Breast epithelium (tissue), 4 donors: ENCODE results near the gene MTERF4. TPM values are rescaled to one million over a fixed set of nuclear protein-coding genes. Genes with fewer than 3 reads are reported as not detected.

Source experiments
- DNase-seq, 2 donors: peaks; one replicate each; pipeline ENCODE4 v3.0.0-alpha.2; 2019; ENCODE audit warnings: low spot score in 2 of 2
- H3K27ac ChIP-seq, 2 donors: fragments of 200-600 bp; sonication (generic) in 1 of 2; one replicate each; pipeline ENCODE4 v1.5.1; 2016 to 2019; ENCODE audit warnings: mild to moderate bottlenecking in 1 of 2
- H3K27me3 ChIP-seq, 2 donors: fragments of 200-600 bp; sonication (generic) in 1 of 2; one replicate each; pipeline versions ENCODE4 v1.5.1 to v1.6.0; 2017 to 2019; ENCODE audit warnings: control low read depth in 1 of 2, mild to moderate bottlenecking in 1 of 2
- H3K36me3 ChIP-seq: fragments of 200-600 bp; one replicate; pipeline ENCODE4 v1.5.1; 2019
- H3K4me1 ChIP-seq, 2 donors: fragments of 200-600 bp; sonication (generic); one replicate each; pipeline ENCODE4 v1.5.1; 2016 to 2019; ENCODE audit warnings: control low read depth in 1 of 2
- H3K4me3 ChIP-seq, 3 donors: fragments of 200-600 bp; sonication (generic); 1 replicate in 2 of 3; 2 replicates in 1 of 3; pipeline ENCODE4 v1.5.1; 2016 to 2019; ENCODE audit warnings: mild to moderate bottlenecking in 3 of 3, moderate library complexity in 2 of 3
- H3K9me3 ChIP-seq, 2 donors: fragments of 200-600 bp; sonication (generic) in 1 of 2; one replicate each; pipeline ENCODE4 v1.5.1; 2016 to 2019; ENCODE audit warnings: control low read depth in 1 of 2
- POLR2A ChIP-seq: fragments of 450-650 bp; IDR thresholded peaks from one replicate; pipeline ENCODE4 v1.6.1; 2016; ENCODE audit warnings: antibody characterized with exemption, mild to moderate bottlenecking, moderate library complexity
- POLR2AphosphoS5 ChIP-seq, 3 donors: sonication (generic); formaldehyde crosslinking; IDR thresholded peaks; one replicate each; pipeline ENCODE4 v1.6.1; 2017; ENCODE audit warnings: antibody characterized with exemption in 3 of 3
- intact Hi-C: fragments of 100-400 bp; cut with DNase I; formaldehyde crosslinking; loops from one replicate; pipeline ENCODE4 v1.15.1; 2023; ENCODE audit warnings: low total_unique reads
- total RNA-seq, 3 donors: library from RNA; depleted of rRNA; stranded (reverse); fragments of >200 nt; gene quantifications; one replicate each; pipeline ENCODE4 v1.1.0, GENCODE V29; 2016
- TF ChIP-seq, protein P1 (sequence below), 3 donors: fragments of 450-650 bp; IDR thresholded peaks; one replicate each; pipeline ENCODE4 v1.5.1; 2016 to 2017; ENCODE audit warnings: antibody characterized with exemption in 3 of 3, mild to moderate bottlenecking in 3 of 3, moderate library complexity in 3 of 3

The MTERF4 gene
- total RNA-seq, 3 donors from 2014 or later: 35.7 to 54.6 (median 50.2) TPM

DNA sequence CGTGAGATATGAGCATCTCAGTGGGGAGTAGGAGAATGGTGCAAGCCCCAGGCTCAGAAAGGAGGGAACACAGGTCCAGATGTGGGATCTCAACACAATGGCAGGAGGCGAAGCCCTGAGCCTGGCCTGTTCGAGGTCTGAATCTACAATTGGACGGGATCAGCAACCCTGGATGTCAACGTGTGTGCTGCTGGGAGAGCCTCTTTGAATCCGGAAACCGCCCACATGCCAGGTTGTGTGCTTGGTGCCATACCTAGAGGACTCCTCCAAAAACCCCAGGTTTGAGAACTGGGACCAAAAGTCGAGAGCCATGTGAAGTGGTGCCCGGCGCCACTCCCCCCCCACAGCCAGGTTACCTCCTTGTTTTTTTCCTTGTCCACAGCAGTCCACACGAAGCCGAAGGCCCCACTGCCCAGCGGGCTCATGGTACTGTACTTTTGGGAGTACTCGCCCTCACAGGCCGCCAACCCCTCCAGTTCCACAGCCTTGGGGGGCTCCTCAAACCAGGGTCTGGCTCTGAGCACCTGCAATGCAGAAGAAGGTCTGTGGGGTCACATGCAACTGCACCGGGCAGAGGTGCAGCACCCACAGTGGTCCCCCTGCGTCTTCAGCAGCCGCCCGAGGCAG, 20.4 kb upstream of the MTERF4 start:
- Histone ChIP-seq H3K27ac (no peak overlapping the region), H3K4me3 (no peak overlapping the region), H3K27me3 (no peaks in the 10 kb centered on the region), H3K4me1 (no peaks in the 10 kb centered on the region), H3K9me3 (no peaks in the 10 kb centered on the region), H3K36me3 (no peaks in the 10 kb centered on the region)
- intact Hi-C loops: no loop called here
- TF ChIP-seq POLR2AphosphoS5 (IDR thresholded peaks at IDR 0.05) (no peak), POLR2A (no peak)
- TF ChIP-seq, protein P1, sequence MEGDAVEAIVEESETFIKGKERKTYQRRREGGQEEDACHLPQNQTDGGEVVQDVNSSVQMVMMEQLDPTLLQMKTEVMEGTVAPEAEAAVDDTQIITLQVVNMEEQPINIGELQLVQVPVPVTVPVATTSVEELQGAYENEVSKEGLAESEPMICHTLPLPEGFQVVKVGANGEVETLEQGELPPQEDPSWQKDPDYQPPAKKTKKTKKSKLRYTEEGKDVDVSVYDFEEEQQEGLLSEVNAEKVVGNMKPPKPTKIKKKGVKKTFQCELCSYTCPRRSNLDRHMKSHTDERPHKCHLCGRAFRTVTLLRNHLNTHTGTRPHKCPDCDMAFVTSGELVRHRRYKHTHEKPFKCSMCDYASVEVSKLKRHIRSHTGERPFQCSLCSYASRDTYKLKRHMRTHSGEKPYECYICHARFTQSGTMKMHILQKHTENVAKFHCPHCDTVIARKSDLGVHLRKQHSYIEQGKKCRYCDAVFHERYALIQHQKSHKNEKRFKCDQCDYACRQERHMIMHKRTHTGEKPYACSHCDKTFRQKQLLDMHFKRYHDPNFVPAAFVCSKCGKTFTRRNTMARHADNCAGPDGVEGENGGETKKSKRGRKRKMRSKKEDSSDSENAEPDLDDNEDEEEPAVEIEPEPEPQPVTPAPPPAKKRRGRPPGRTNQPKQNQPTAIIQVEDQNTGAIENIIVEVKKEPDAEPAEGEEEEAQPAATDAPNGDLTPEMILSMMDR (IDR thresholded peaks at IDR 0.05): no peak
- no peak for DNase-seq

DNA sequence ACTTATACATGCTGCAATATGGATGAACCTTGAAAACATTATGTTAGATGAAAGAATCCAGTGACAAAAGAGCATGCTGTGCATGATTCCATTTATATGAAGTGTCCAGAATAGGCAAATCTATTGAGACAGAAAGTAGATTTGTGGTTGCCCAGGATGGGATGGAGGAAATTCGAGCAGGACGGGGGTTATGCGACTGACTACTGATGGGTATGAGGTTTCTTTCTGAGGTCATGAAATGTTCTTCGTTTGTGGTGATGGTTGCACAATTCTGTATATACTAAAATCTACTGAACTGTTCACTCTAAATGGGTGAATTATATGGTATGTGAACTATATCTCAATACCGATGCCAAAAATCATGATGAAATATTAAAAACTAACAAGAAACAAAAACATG, 18.9 kb upstream of the MTERF4 start:
- no peak overlapping the region for H3K4me3 ChIP-seq
- H3K27ac ChIP-seq: no peak overlapping the region
- H3K27me3 ChIP-seq: no peaks in the 10 kb centered on the region
- H3K4me1 ChIP-seq: no peaks in the 10 kb centered on the region
- intact Hi-C loops: no loop called here
- no peaks in the 10 kb centered on the region for H3K36me3 ChIP-seq
- H3K9me3 ChIP-seq: no peaks in the 10 kb centered on the region
- DNase-seq: no peak
- TF ChIP-seq POLR2A: no peak
- TF ChIP-seq, protein P1 (IDR thresholded peaks at IDR 0.05): no peak
- TF ChIP-seq POLR2AphosphoS5 (IDR thresholded peaks at IDR 0.05): no peak

DNA sequence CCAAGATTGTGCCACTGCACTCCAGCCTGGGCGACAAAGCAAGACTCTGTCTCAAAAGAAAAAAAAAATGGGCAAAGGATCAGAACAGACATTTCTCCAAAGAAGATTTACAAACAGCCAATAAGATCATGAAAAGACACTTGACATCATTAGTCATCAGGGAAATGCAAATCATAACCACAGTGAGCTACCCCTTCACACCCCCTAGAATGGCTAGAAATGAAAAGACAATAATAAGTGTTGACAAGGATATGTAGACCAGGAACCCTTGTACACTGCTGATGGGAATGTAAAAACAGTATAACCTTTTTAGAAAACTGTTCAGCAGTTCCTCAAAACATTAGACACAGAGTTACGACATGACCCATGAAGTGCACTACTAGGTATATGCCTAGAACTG, 18.4 kb upstream of the MTERF4 start:
- no peaks in the 10 kb centered on the region for H3K36me3 ChIP-seq
- H3K4me3 ChIP-seq: no peak overlapping the region
- DNase-seq: no peak
- no peaks in the 10 kb centered on the region for H3K27me3 ChIP-seq
- no peaks in the 10 kb centered on the region for H3K9me3 ChIP-seq
- intact Hi-C loops: no loop called here
- no peaks in the 10 kb centered on the region for H3K4me1 ChIP-seq
- no peak overlapping the region for H3K27ac ChIP-seq
- TF ChIP-seq POLR2A (no peak), POLR2AphosphoS5 (IDR thresholded peaks at IDR 0.05) (no peak)
- TF ChIP-seq, protein P1 (IDR thresholded peaks at IDR 0.05): no peak

DNA sequence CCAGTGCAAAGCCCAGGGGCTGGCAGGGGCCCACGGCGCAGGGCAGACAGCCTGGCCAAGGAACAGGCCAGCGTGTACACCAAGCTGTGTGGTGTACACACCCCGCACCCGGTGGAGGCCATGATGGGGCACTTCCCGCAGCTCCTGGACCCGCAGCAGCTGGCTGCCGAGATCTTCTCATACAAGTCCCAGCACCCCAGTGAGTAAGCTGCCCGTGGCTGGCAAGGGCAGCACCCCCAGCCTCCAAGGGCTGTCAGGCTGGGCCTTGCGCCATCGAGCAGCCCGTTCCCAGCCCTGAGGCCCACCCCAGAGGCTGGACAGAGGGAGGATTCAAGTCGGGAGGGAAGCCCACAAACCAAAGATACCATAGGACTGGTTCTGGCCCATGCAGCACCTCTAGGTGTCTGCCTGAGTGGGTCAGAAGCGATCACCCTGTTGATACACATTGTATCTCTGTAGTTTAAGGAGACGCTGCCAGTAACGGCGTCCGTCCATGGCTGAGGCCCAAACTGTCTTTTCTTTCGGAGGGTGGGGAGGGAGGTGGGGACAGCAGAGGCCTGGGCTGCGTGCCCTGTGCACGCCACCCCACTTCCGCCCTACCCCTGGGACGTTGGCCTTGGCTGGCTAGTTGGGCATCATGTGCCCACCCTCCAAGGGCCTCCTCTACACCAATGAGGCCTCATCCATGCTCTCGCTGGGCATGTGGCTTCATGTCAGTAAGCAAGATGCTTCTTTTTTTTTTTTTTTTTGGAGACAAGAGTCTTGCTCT, 16.8 kb upstream of the MTERF4 start:
- H3K27me3 ChIP-seq: no peaks in the 10 kb centered on the region
- H3K36me3 ChIP-seq: no peaks in the 10 kb centered on the region
- no peaks in the 10 kb centered on the region for H3K9me3 ChIP-seq
- no peak overlapping the region for H3K4me3 ChIP-seq
- intact Hi-C loops: no loop called here
- no peak overlapping the region for H3K27ac ChIP-seq
- no peak for DNase-seq
- H3K4me1 ChIP-seq: no peaks in the 10 kb centered on the region
- TF ChIP-seq, protein P1 (IDR thresholded peaks at IDR 0.05): no peak
- TF ChIP-seq POLR2AphosphoS5 (IDR thresholded peaks at IDR 0.05): no peak
